ENCODE data around the gene SEPSECS.

Gene SEPSECS

DNA sequence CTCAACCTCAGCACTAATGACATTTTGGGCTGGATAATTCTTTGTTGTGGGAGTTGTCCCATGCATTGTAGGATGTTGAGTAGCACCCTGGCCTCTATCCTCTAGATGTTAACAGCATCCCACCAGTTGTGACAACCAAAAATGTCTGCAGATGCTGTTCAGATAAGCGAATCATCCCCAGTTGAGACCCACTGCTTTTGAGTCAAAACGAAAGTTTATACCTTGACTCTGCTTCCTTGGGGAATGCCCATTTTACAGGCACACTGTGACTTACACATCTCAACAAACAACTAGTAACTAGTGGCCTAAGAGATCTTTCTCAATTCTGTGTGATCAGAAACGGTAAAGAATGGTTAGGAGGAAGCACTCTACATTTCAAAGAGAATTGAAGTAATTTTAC, 37.0 kb downstream of the SEPSECS start:
- Histone ChIP-seq H3K4me3 (ENCODE audit: low read length in 2 of 2) (no peak overlapping the region), H3K36me3 (ENCODE audit: control insufficient read depth in 2 of 2, insufficient read depth in 2 of 2, low read length in 2 of 2) (peaks cover 3 to 9% of the 10 kb centered on the region in 2 donors), H3K9ac (ENCODE audit: low read length in 2 of 2) (no peak overlapping the region), H3K27ac (ENCODE audit: low read length) (no peak overlapping the region), H3K4me1 (ENCODE audit: control insufficient read depth, insufficient read depth, low read length) (no peaks in the 10 kb centered on the region), H3K27me3 (ENCODE audit: control insufficient read depth in 1 of 2, insufficient read depth in 2 of 2, low read length in 2 of 2) (no peaks in the 10 kb centered on the region), H3K9me3 (ENCODE audit: control insufficient read depth in 2 of 2, low read length in 2 of 2) (no peaks in the 10 kb centered on the region)

DNA sequence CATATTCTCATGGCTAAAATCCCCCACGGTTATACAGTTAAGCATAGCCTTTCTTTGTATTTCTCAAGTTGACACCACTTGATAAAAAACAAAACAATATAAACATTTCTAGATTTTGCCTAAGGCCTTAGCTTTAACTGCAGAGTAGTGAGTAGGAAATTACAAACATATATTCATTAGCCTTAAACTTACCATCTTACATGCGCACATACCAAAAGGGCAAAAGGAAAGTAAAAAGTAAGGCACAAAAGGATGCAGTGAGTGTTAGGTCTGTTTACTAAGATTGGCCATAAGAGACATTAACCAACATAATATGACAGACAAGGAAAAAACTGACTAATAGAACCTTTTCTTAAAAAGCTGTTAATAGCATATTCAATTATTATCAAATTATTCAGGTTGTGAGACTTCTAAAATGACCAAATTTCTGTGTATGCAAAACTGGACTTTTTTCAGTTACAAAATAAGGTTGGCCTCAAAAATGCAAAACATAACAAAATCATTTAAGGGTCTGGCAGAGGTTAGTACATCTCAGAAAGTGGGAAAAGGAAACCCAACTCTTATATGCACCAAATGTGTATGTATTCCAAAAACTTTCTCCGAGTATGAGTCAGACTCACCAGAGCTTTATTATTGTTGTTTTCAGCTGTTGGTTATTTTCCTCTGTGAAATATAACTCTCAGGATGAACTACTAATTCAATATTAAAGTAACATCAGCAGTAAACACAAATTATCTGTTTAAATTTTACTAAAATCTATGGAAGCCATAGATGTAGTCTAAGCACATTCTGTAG, 39.9 kb downstream of the SEPSECS start:
- Histone ChIP-seq H3K9ac (ENCODE audit: low read length in 2 of 2) (no peak overlapping the region), H3K9me3 (ENCODE audit: control insufficient read depth in 2 of 2, low read length in 2 of 2) (no peaks in the 10 kb centered on the region), H3K27ac (ENCODE audit: low read length) (no peak overlapping the region), H3K4me1 (ENCODE audit: control insufficient read depth, insufficient read depth, low read length) (no peaks in the 10 kb centered on the region), H3K36me3 (ENCODE audit: control insufficient read depth in 2 of 2, insufficient read depth in 2 of 2, low read length in 2 of 2) (peaks cover 3 to 9% of the 10 kb centered on the region in 2 donors), H3K27me3 (ENCODE audit: control insufficient read depth in 1 of 2, insufficient read depth in 2 of 2, low read length in 2 of 2) (no peaks in the 10 kb centered on the region), H3K4me3 (ENCODE audit: low read length in 2 of 2) (no peak overlapping the region)

DNA sequence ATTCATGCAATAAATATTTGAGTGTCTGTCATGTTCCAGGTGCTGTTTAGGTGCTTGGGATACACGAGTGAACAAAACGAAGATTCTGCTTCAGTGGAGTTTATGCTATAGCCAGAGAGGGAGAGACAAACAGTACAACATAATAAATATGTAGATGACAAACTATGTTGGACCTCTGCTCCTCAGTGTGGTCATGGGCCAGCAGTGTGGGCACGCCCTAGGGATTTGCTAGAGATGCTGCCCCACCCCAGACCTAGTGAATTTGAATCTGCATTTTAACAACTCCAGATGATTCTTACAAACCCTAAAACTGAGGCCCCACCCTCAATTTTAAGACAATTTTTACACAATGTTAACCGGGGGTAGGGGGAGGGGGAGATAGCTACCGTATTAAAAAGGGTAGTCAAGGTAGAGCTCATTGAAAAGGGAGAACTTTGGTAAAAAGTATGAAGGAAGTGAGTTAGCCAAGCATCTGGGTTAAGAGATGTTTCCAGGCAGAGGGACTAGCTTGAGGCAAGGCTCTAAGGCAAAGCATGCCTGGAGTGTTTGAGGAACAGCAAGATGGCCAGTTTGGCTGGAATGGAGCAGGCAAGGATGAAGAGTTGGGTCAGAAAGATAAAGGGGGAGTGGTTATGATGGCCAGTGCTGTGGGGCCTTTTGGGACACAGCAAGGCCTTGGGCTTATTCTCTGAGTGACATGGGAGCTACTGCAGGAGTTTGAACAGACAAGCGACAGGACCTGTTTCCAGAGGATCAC, 42.4 kb downstream of the SEPSECS start:
- H3K36me3 ChIP-seq (ENCODE audit: control insufficient read depth in 2 of 2, insufficient read depth in 2 of 2, low read length in 2 of 2), result peaks cover 0 to 2% of the 10 kb centered on the region in 2 donors
- no peaks in the 10 kb centered on the region for H3K9me3 ChIP-seq (ENCODE audit: control insufficient read depth in 2 of 2, low read length in 2 of 2)
- no peak overlapping the region for H3K9ac ChIP-seq (ENCODE audit: low read length in 2 of 2)
- H3K4me1 ChIP-seq (ENCODE audit: control insufficient read depth, insufficient read depth, low read length), result peaks cover 14% of the 10 kb centered on the region
- H3K27ac ChIP-seq (ENCODE audit: low read length), result no peak overlapping the region
- H3K27me3 ChIP-seq (ENCODE audit: control insufficient read depth in 1 of 2, insufficient read depth in 2 of 2, low read length in 2 of 2), result no peaks in the 10 kb centered on the region
- no peak overlapping the region for H3K4me3 ChIP-seq (ENCODE audit: low read length in 2 of 2)

DNA sequence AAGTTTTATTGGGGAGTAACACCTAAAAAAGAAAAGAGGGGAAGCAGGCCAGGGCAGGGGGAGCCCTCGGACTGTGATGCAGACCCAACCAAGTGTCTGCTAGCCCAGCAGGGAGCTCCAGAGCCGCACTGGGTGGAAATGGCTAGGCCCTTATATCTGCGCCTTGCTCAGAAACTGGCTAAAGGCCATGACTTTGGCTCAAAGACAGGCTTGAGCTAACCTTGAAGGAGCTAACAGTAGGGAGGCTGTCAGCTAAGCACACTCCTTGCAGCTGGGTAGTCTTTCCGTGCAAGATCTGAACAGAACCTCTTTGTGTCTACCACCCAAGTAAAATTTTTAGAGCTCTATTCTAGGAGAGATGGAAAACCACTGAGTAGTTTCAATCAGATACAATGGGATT, 43.0 kb downstream of the SEPSECS start:
- no peaks in the 10 kb centered on the region for H3K36me3 ChIP-seq (ENCODE audit: control insufficient read depth in 2 of 2, insufficient read depth in 2 of 2, low read length in 2 of 2)
- H3K4me1 ChIP-seq (ENCODE audit: control insufficient read depth, insufficient read depth, low read length), result peaks cover 17% of the 10 kb centered on the region
- H3K9ac ChIP-seq (ENCODE audit: low read length in 2 of 2), result no peak overlapping the region
- H3K4me3 ChIP-seq (ENCODE audit: low read length in 2 of 2), result no peak overlapping the region
- H3K27ac ChIP-seq (ENCODE audit: low read length), result no peak overlapping the region
- H3K9me3 ChIP-seq (ENCODE audit: control insufficient read depth in 2 of 2, low read length in 2 of 2), result no peaks in the 10 kb centered on the region
- no peaks in the 10 kb centered on the region for H3K27me3 ChIP-seq (ENCODE audit: control insufficient read depth in 1 of 2, insufficient read depth in 2 of 2, low read length in 2 of 2)

DNA sequence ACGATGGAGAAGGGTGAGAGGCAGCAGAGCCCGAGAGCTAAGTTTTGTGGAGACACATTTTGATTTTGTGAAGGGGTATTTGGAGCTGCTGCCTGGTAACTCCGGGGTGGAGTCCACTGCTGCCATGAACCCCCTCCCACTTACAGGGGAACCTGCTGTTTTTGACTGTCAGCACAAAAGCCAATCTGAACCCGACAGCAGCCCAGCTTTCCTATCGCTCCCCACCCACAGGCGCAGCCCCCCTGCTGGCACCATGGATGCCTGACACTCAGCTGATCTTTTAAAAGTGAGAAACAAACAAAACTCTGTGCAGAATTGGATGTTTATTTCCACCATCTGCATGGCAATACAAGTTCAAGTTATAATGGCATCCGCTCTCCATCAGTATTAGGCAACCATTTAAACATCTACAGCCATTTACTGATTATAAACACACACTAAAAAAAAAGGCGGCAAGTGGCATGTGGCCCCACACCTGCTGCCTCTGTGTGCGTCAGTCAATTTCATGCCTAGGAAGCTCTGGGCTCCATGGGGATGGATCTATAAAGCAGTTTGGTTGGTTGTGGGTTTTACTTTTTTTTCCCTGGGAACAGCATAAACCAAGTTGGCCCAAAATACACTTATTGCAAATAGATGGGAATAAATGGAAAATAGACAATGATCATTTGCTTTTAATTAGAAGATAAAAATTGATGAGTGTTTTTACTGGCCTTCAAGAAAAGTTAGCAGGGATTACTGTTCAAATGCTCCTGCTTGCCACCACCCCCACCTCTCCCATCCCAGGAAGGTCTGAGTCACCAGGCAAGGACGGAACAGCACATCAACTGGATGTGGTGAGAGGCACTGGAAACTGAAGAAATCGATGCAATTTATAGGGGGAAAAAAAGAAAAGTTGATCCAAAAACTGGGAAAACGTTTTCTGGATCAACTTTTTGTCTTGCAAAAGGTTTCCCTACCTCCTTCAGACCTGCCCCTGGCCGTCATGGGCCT, 46.0 kb downstream of the SEPSECS start:
- H3K4me3 ChIP-seq (ENCODE audit: low read length in 2 of 2), result no peak overlapping the region
- no peaks in the 10 kb centered on the region for H3K36me3 ChIP-seq (ENCODE audit: control insufficient read depth in 2 of 2, insufficient read depth in 2 of 2, low read length in 2 of 2)
- no peak overlapping the region for H3K27ac ChIP-seq (ENCODE audit: low read length)
- no peak overlapping the region for H3K9ac ChIP-seq (ENCODE audit: low read length in 2 of 2)
- H3K4me1 ChIP-seq (ENCODE audit: control insufficient read depth, insufficient read depth, low read length), result peaks cover 17% of the 10 kb centered on the region
- no peaks in the 10 kb centered on the region for H3K27me3 ChIP-seq (ENCODE audit: control insufficient read depth in 1 of 2, insufficient read depth in 2 of 2, low read length in 2 of 2)
- no peaks in the 10 kb centered on the region for H3K9me3 ChIP-seq (ENCODE audit: control insufficient read depth in 2 of 2, low read length in 2 of 2)

DNA sequence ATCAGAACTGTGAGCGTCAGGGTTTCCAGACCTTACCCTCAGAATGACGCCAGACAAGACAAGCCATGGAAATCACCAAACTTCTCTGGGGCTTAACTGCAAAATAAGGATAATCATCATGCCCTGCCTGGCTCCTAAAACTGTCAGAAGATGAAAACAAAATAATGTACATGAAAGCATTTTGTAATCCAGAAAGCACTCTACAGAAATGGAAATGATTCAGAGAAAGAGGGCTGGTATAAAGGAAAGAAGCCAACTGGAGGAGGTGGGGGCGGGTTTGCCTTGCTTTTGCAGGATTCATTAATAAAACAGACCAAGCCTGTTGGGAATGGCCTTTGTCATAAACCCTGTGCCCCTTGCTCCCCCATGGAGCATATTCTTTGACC, 47.3 kb downstream of the SEPSECS start:
- no peaks in the 10 kb centered on the region for H3K9me3 ChIP-seq (ENCODE audit: control insufficient read depth in 2 of 2, low read length in 2 of 2)
- no peaks in the 10 kb centered on the region for H3K27me3 ChIP-seq (ENCODE audit: control insufficient read depth in 1 of 2, insufficient read depth in 2 of 2, low read length in 2 of 2)
- peak overlapping the region; percentile 24 for H3K27ac ChIP-seq (ENCODE audit: low read length)
- H3K4me1 ChIP-seq (ENCODE audit: control insufficient read depth, insufficient read depth, low read length), result peaks cover 17% of the 10 kb centered on the region
- H3K36me3 ChIP-seq (ENCODE audit: control insufficient read depth in 2 of 2, insufficient read depth in 2 of 2, low read length in 2 of 2), result no peaks in the 10 kb centered on the region
- peak overlapping the region; percentile 19 to 29 for H3K4me3 ChIP-seq (ENCODE audit: low read length in 2 of 2)
- no peak overlapping the region for H3K9ac ChIP-seq (ENCODE audit: low read length in 2 of 2)

DNA sequence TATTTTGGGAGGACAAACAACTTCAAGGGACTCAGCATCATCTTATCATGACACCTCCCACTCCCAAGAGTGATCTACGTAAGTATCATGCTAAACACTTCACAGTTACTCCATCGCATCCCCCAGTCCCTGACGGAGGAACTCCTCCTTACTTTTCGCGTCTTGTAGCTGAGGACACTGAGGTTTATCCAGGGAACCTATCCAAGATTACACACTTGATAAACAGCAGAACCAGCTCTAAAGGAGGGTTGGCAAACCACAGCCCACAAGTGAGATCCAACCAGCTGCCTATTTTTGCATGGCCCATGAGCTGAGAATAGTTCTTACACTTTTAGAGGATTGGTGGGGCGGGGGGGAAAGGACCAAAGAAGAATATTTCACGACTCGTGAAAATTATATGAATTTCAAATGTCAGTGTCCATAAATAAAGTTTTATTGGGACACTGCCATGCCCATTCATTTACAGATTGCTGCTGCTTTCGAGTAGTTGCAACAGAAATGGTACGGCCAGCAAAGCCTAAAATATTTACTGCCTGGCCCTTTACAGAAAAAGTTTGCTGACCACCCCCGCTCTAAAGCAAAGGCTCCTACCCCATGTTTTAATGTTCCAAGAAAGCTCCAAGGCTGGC, 47.8 kb downstream of the SEPSECS start:
- H3K4me3 ChIP-seq (ENCODE audit: low read length in 2 of 2), result peak overlapping the region in 1 of 2 donors; percentile 35
- no peaks in the 10 kb centered on the region for H3K36me3 ChIP-seq (ENCODE audit: control insufficient read depth in 2 of 2, insufficient read depth in 2 of 2, low read length in 2 of 2)
- no peak overlapping the region for H3K9ac ChIP-seq (ENCODE audit: low read length in 2 of 2)
- H3K9me3 ChIP-seq (ENCODE audit: control insufficient read depth in 2 of 2, low read length in 2 of 2), result no peaks in the 10 kb centered on the region
- H3K27me3 ChIP-seq (ENCODE audit: control insufficient read depth in 1 of 2, insufficient read depth in 2 of 2, low read length in 2 of 2), result no peaks in the 10 kb centered on the region
- H3K4me1 ChIP-seq (ENCODE audit: control insufficient read depth, insufficient read depth, low read length), result peaks cover 17% of the 10 kb centered on the region
- H3K27ac ChIP-seq (ENCODE audit: low read length), result peak overlapping the region; percentile 24

DNA sequence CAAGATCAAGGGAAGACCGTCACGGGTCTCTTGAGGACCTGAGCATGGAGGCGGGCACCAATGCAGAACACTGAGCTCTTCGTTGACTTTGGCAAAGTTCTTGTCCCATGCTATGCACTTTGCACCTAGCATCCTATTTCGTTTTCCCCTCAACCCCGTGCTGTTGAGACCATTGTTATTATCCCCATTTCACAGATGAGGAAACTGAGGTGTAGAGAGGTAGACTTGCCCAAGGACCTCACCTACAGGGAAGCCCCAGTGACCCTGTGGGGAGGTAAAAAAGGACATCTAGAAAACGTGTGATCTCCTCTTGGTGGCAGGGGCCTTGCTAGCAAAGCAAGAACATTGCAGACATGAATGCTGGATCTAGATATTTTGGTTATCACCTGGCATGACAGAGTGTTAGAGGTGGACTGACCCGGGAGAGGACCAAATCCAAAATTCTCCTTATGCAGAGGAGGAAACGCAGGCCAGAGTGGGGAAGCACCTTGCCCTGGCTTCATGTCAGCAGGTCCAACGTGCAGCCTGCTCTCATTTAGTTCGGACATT, 48.5 kb downstream of the SEPSECS start:
- Histone ChIP-seq H3K9ac (ENCODE audit: low read length in 2 of 2) (no peak overlapping the region), H3K9me3 (ENCODE audit: control insufficient read depth in 2 of 2, low read length in 2 of 2) (no peaks in the 10 kb centered on the region), H3K4me1 (ENCODE audit: control insufficient read depth, insufficient read depth, low read length) (peaks cover 17% of the 10 kb centered on the region), H3K27ac (ENCODE audit: low read length) (no peak overlapping the region), H3K36me3 (ENCODE audit: control insufficient read depth in 2 of 2, insufficient read depth in 2 of 2, low read length in 2 of 2) (no peaks in the 10 kb centered on the region), H3K27me3 (ENCODE audit: control insufficient read depth in 1 of 2, insufficient read depth in 2 of 2, low read length in 2 of 2) (no peaks in the 10 kb centered on the region), H3K4me3 (ENCODE audit: low read length in 2 of 2) (no peak overlapping the region)

DNA sequence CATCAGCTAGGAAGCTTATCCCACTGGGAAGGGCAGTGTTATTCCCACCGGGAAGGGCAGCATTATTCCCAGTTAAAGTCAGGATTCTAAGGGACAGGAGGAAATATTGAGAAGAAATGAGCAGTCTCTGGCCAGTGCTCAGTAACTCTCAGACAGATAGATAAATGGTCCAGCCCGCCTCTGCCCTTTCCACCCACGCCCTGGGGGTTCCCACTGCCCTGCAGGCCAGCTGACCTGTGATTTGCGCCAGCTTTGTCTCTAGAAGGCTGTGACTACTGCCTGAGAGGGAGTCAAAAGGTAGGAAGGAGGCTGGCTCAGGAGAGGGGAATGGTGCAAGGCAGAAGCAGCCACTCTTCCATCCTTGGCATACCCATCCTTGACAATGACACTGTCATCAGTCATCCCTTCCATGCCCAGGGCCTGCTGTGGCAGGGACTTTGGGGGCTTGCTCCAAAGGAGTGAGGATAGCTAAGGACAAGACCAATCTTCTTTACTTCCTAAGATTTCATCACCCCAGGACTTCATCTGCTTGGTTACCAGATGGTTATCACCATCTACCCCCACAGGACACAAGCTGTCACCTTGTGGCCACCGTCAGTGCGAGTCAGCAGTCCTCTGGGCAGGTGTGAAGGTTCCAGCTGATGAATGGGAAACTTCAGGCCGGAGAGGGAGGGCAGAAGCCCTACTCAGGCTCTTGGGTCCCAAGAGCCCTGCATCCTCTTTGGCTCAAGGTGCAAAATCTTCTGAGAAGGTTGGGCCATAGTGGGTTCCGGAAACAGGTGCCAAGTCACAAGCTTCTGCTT, 49.5 kb downstream of the SEPSECS start:
- Histone ChIP-seq H3K27me3 (ENCODE audit: control insufficient read depth in 1 of 2, insufficient read depth in 2 of 2, low read length in 2 of 2) (no peaks in the 10 kb centered on the region), H3K9ac (ENCODE audit: low read length in 2 of 2) (no peak overlapping the region), H3K36me3 (ENCODE audit: control insufficient read depth in 2 of 2, insufficient read depth in 2 of 2, low read length in 2 of 2) (no peaks in the 10 kb centered on the region), H3K4me3 (ENCODE audit: low read length in 2 of 2) (no peak overlapping the region), H3K4me1 (ENCODE audit: control insufficient read depth, insufficient read depth, low read length) (peaks cover 17% of the 10 kb centered on the region), H3K27ac (ENCODE audit: low read length) (no peak overlapping the region), H3K9me3 (ENCODE audit: control insufficient read depth in 2 of 2, low read length in 2 of 2) (no peaks in the 10 kb centered on the region)

All from stomach smooth muscle (tissue), 2 donors.